Effector memory CD8-positive, alpha-beta T cell (primary cell): ENCODE measurements around the gene RAD54L.
"Not testable (repeated sequence)": the region's sequence is repeated elsewhere in the genome, so short reads cannot be mapped to it uniquely, and the experiment has no call there.

Source experiments
- ATAC-seq: fragments of 150-1000 bp; cut with Tn5 transposase; replicated peaks from 2 replicates; pipeline ENCODE4 v1.10.0; 2021; ENCODE audit warnings: mild to moderate bottlenecking, moderate library complexity
- DNase-seq, 3 experiments: peaks; one replicate each; pipeline ENCODE4 v3.0.0; 2021
- H3K27ac Mint-ChIP-seq, 2 donors: one replicate each; pipeline ENCODE4 v1.8.0; 2022; ENCODE audit warnings: mild to moderate bottlenecking in 2 of 2, mixed read lengths in 2 of 2, moderate library complexity in 2 of 2
- H3K27me3 Mint-ChIP-seq, 2 donors: one replicate each; pipeline ENCODE4 v1.8.0; 2022; ENCODE audit warnings: mixed read lengths in 2 of 2
- H3K36me3 Mint-ChIP-seq: one replicate; pipeline ENCODE4 v1.8.0; 2022; ENCODE audit warnings: mild to moderate bottlenecking, moderate library complexity, mixed read lengths; ENCODE audit not compliant: insufficient read depth
- H3K4me1 Mint-ChIP-seq, 2 donors: one replicate each; pipeline ENCODE4 v1.8.0; 2022; ENCODE audit warnings: low read depth in 2 of 2, mixed read lengths in 2 of 2
- H3K4me3 Mint-ChIP-seq, 2 donors: one replicate each; pipeline ENCODE4 v1.8.0; 2022; ENCODE audit warnings: mild to moderate bottlenecking in 2 of 2, mixed read lengths in 2 of 2, moderate library complexity in 2 of 2
- H3K9me3 Mint-ChIP-seq, 2 donors: one replicate each; pipeline ENCODE4 v1.8.0; 2022; ENCODE audit warnings: mixed read lengths in 2 of 2

RAD54L gene

GRCh38 chr1:46302641-46303037 lies 55.1 kb downstream of the RAD54L start:
- H3K27me3 Mint-ChIP-seq = no peaks in the 10 kb centered on the region
- H3K36me3 Mint-ChIP-seq = peaks cover 49% of the 10 kb centered on the region
- peak overlapping the region; percentile 98 to 99 for H3K4me3 Mint-ChIP-seq
- no peaks in the 10 kb centered on the region for H3K9me3 Mint-ChIP-seq
- H3K4me1 Mint-ChIP-seq = peaks cover 32 to 51% of the 10 kb centered on the region in 2 donors
- DNase-seq (peak in 1 of 3 experiments; percentile 27), ATAC-seq (peak; percentile 13)
- peak overlapping the region; percentile 99 for H3K27ac Mint-ChIP-seq

GRCh38 chr1:46303038-46303871 lies 55.7 kb downstream of the RAD54L start, which contains the start of the genes LRRC41 and UQCRH:
TSS of gene LRRC41 (minus strand) at chr1:46303616. CDS start at chr1:46303322, 294 bp downstream.
TSS of gene UQCRH (plus strand) at chr1:46303698. CDS start at chr1:46303767, 69 bp downstream.
- Mint-ChIP-seq H3K4me1 (peaks cover 33 to 56% of the 10 kb centered on the region in 2 donors), H3K36me3 (peaks cover 49% of the 10 kb centered on the region)

GRCh38 chr1:46303872-46304326 lies 56.3 kb downstream of the RAD54L start:
- no peaks in the 10 kb centered on the region for H3K27me3 Mint-ChIP-seq
- ATAC-seq (no peak), DNase-seq (no peak)
- H3K36me3 Mint-ChIP-seq = peaks cover 47% of the 10 kb centered on the region
- H3K4me3 Mint-ChIP-seq = peak overlapping the region; percentile 98 to 99
- no peaks in the 10 kb centered on the region for H3K9me3 Mint-ChIP-seq
- peaks cover 31 to 62% of the 10 kb centered on the region in 2 donors for H3K4me1 Mint-ChIP-seq
- peak overlapping the region; percentile 99 for H3K27ac Mint-ChIP-seq

More at GRCh38 chr1:46303038-46303871, 55.7 kb downstream of the RAD54L start, which contains the start of the genes LRRC41 and UQCRH:
- peak; percentile 87 for ATAC-seq
- no peaks in the 10 kb centered on the region for H3K27me3 Mint-ChIP-seq
- DNase-seq = peak; percentile 89 to 96 (median 94)
- H3K9me3 Mint-ChIP-seq = no peaks in the 10 kb centered on the region
- H3K27ac Mint-ChIP-seq = peak within 1 kb of the TSS; percentile 99
- peak within 1 kb of the TSS; percentile 98 to 99 for H3K4me3 Mint-ChIP-seq

GRCh38 chr1:46306159-46306530 lies 58.6 kb downstream of the RAD54L start:
- peaks cover 58% of the 10 kb centered on the region for H3K36me3 Mint-ChIP-seq
- no peak overlapping the region for H3K4me3 Mint-ChIP-seq
- peaks cover 23 to 56% of the 10 kb centered on the region in 2 donors for H3K4me1 Mint-ChIP-seq
- ATAC-seq = no peak
- no peaks in the 10 kb centered on the region for H3K9me3 Mint-ChIP-seq
- no peak for DNase-seq
- no peak overlapping the region for H3K27ac Mint-ChIP-seq
- no peaks in the 10 kb centered on the region for H3K27me3 Mint-ChIP-seq

- Mint-ChIP-seq H3K4me3 (no peak overlapping the region), H3K4me1 (peaks cover 12 to 27% of the 10 kb centered on the region in 2 donors), H3K36me3 (peaks cover 68% of the 10 kb centered on the region), H3K27me3 (no peaks in the 10 kb centered on the region), H3K27ac (no peak overlapping the region), H3K9me3 (no peaks in the 10 kb centered on the region)
- DNase-seq (no peak), ATAC-seq (no peak)
Observed at GRCh38 chr1:46309401-46310159, 62.0 kb downstream of the RAD54L start.

GRCh38 chr1:46310321-46310720 lies 62.8 kb downstream of the RAD54L start:
- DNase-seq (no peak), ATAC-seq (no peak)
- peaks cover 75% of the 10 kb centered on the region for H3K36me3 Mint-ChIP-seq
- no peak overlapping the region for H3K4me3 Mint-ChIP-seq
- no peaks in the 10 kb centered on the region for H3K9me3 Mint-ChIP-seq
- no peak overlapping the region for H3K27ac Mint-ChIP-seq
- H3K4me1 Mint-ChIP-seq = peaks cover 10 to 22% of the 10 kb centered on the region in 2 donors
- no peaks in the 10 kb centered on the region for H3K27me3 Mint-ChIP-seq

GRCh38 chr1:46315669-46316403 lies 68.3 kb downstream of the RAD54L start:
- no peaks in the 10 kb centered on the region for H3K4me1 Mint-ChIP-seq
- peaks cover 55% of the 10 kb centered on the region for H3K36me3 Mint-ChIP-seq
- DNase-seq (no peak), ATAC-seq (no peak)
- no peak overlapping the region for H3K27ac Mint-ChIP-seq
- no peaks in the 10 kb centered on the region for H3K9me3 Mint-ChIP-seq
- no peaks in the 10 kb centered on the region for H3K27me3 Mint-ChIP-seq
- no peak overlapping the region for H3K4me3 Mint-ChIP-seq

GRCh38 chr1:46317323-46317722 lies 69.8 kb downstream of the RAD54L start:
- Mint-ChIP-seq H3K36me3 (peaks cover 41% of the 10 kb centered on the region), H3K27ac (no peak overlapping the region), H3K4me3 (no peak overlapping the region), H3K4me1 (no peaks in the 10 kb centered on the region), H3K27me3 (no peaks in the 10 kb centered on the region), H3K9me3 (no peaks in the 10 kb centered on the region)
- DNase-seq (no peak), ATAC-seq (no peak)

- H3K4me1 Mint-ChIP-seq, ATAC-seq, H3K9me3 Mint-ChIP-seq, H3K27me3 Mint-ChIP-seq, DNase-seq, H3K27ac Mint-ChIP-seq, H3K4me3 Mint-ChIP-seq: not testable (repeated sequence)
- peaks cover 21% of the 10 kb centered on the region for H3K36me3 Mint-ChIP-seq
Observed at GRCh38 chr1:46319301-46319700, 71.7 kb downstream of the RAD54L start.

- peaks cover 11% of the 10 kb centered on the region for H3K36me3 Mint-ChIP-seq
- not testable (repeated sequence) for H3K4me1 Mint-ChIP-seq, H3K9me3 Mint-ChIP-seq, H3K27ac Mint-ChIP-seq, ATAC-seq, H3K4me3 Mint-ChIP-seq, H3K27me3 Mint-ChIP-seq, DNase-seq
Observed at GRCh38 chr1:46319960-46320914, 72.7 kb downstream of the RAD54L start.

- not testable (repeated sequence) for H3K4me3 Mint-ChIP-seq, H3K27ac Mint-ChIP-seq, H3K9me3 Mint-ChIP-seq, H3K4me1 Mint-ChIP-seq, DNase-seq, ATAC-seq, H3K27me3 Mint-ChIP-seq
- peaks cover 11% of the 10 kb centered on the region for H3K36me3 Mint-ChIP-seq
Observed at GRCh38 chr1:46322191-46322590, 74.6 kb downstream of the RAD54L start.
